ENCODE data around the gene TPR. TPM values are rescaled to one million over a fixed set of nuclear protein-coding genes. Genes with fewer than 3 reads are reported as not detected.

Gene TPR
- 10 to 100 TPM; 76.0 to 96.7 (median 90.9) TPM for total RNA-seq

GRCh38 chr1:186375152-186375928 lies at the start of gene TPR, which contains the start of gene ODR4:
TSS of gene TPR (minus strand) at chr1:186375253. CDS start at chr1:186375028, 225 bp downstream.
TSS of gene ODR4 (plus strand) at chr1:186375838. CDS start at chr1:186379786, 3,948 bp downstream.
- no peaks in the 10 kb centered on the region for H3K36me3 ChIP-seq
- H3K27ac ChIP-seq = peak within 1 kb of the TSS; percentile 97 to 98
- no peaks in the 10 kb centered on the region for H3K9me3 ChIP-seq
- no peaks in the 10 kb centered on the region for H3K27me3 ChIP-seq
- H3K4me3 ChIP-seq = peak within 1 kb of the TSS; percentile 73 to 92 (median 76)
- intact Hi-C loops (cut with DNase I; ENCODE audit: low total_unique reads) = no loop called here
- H3K4me1 ChIP-seq = peaks cover 3 to 8% of the 10 kb centered on the region in 2 donors
- TF ChIP-seq POLR2AphosphoS5 (IDR thresholded peaks at IDR 0.05) (peak; percentile 83 to 87 (median 87)), CTCF (IDR thresholded peaks at IDR 0.05) (peak; percentile 96 to 98 (median 97)), POLR2A (IDR thresholded peaks at IDR 0.05) (peak; percentile 41)
- DNase-seq (ENCODE audit: low spot score in 2 of 2) = peak; percentile 96 to 98

- DNase-seq (ENCODE audit: low spot score in 2 of 2) = no peak
- Histone ChIP-seq H3K4me1 (no peaks in the 10 kb centered on the region), H3K4me3 (no peak overlapping the region), H3K36me3 (peaks cover 1% of the 10 kb centered on the region), H3K27ac (no peak overlapping the region), H3K27me3 (no peaks in the 10 kb centered on the region), H3K9me3 (no peaks in the 10 kb centered on the region)
- intact Hi-C loops (cut with DNase I; ENCODE audit: low total_unique reads) = no loop called here
- TF ChIP-seq POLR2A (IDR thresholded peaks at IDR 0.05) (no peak), POLR2AphosphoS5 (IDR thresholded peaks at IDR 0.05) (no peak)
Measured at GRCh38 chr1:186424539-186424938, 49.5 kb upstream of the TPR start.

GRCh38 chr1:186421446-186421845 lies 46.4 kb upstream of the TPR start:
- Histone ChIP-seq H3K4me3 (no peak overlapping the region), H3K27ac (peak overlapping the region in 1 of 2 donors; percentile 63), H3K4me1 (no peaks in the 10 kb centered on the region), H3K36me3 (no peaks in the 10 kb centered on the region), H3K9me3 (no peaks in the 10 kb centered on the region), H3K27me3 (no peaks in the 10 kb centered on the region)
- intact Hi-C loops (cut with DNase I; ENCODE audit: low total_unique reads) = no loop called here
- no peak for DNase-seq (ENCODE audit: low spot score in 2 of 2)
- TF ChIP-seq POLR2AphosphoS5 (IDR thresholded peaks at IDR 0.05) (no peak), CTCF (IDR thresholded peaks at IDR 0.05) (no peak), POLR2A (IDR thresholded peaks at IDR 0.05) (no peak)

GRCh38 chr1:186420923-186421322 lies 45.9 kb upstream of the TPR start:
- Histone ChIP-seq H3K9me3 (no peaks in the 10 kb centered on the region), H3K36me3 (no peaks in the 10 kb centered on the region), H3K4me3 (no peak overlapping the region), H3K27ac (peak overlapping the region in 1 of 2 donors; percentile 18), H3K27me3 (no peaks in the 10 kb centered on the region), H3K4me1 (no peaks in the 10 kb centered on the region)
- intact Hi-C loops (cut with DNase I; ENCODE audit: low total_unique reads) = no loop called here
- no peak for TF ChIP-seq CTCF (IDR thresholded peaks at IDR 0.05)
- TF ChIP-seq POLR2A (IDR thresholded peaks at IDR 0.05) = no peak
- TF ChIP-seq POLR2AphosphoS5 (IDR thresholded peaks at IDR 0.05) = no peak
- DNase-seq (ENCODE audit: low spot score in 2 of 2) = no peak

GRCh38 chr1:186420311-186420710 lies 45.3 kb upstream of the TPR start:
- intact Hi-C loops (cut with DNase I; ENCODE audit: low total_unique reads) = no loop called here
- H3K27ac ChIP-seq = peak overlapping the region in 1 of 2 donors; percentile 18
- H3K27me3 ChIP-seq = no peaks in the 10 kb centered on the region
- no peaks in the 10 kb centered on the region for H3K9me3 ChIP-seq
- TF ChIP-seq POLR2A (IDR thresholded peaks at IDR 0.05) = no peak
- TF ChIP-seq CTCF (IDR thresholded peaks at IDR 0.05) = no peak
- TF ChIP-seq POLR2AphosphoS5 (IDR thresholded peaks at IDR 0.05) = no peak
- DNase-seq (ENCODE audit: low spot score in 2 of 2) = no peak
- no peak overlapping the region for H3K4me3 ChIP-seq
- no peaks in the 10 kb centered on the region for H3K36me3 ChIP-seq
- H3K4me1 ChIP-seq = no peaks in the 10 kb centered on the region

Measured in breast epithelium (tissue), 4 donors.